ENCODE measurements around the gene CDH8.

CDH8 gene

DNA sequence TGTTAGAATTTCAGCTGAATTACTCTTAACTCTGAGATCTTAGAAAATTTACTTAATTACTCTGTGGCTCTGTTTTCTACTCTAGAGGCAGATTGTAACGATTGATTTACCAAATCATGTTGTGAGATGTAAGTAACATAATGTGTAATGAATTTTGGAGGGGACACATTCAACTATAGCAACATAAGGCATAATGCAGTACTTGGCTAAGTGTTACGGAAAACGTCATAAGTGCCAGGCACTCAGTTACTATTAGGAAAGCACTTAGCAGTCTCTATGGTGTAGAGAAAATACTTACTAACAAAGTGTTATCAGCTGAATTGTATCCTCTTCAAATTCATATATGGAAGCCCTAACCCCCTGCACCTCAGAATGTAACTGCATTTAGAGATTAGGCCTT lies 40.6 kb upstream of the CDH8 start:
- Histone ChIP-seq H3K27ac (ENCODE audit: low read length) (no peak overlapping the region), H3K36me3 (ENCODE audit: insufficient read depth, low read length) (no peaks in the 10 kb centered on the region), H3K9ac (ENCODE audit: low read depth, low read length) (no peak overlapping the region), H3K4me3 (ENCODE audit: low read depth in 1 of 2, low read length in 2 of 2) (no peak overlapping the region), H3K79me2 (ENCODE audit: insufficient read depth, low read length) (no peaks in the 10 kb centered on the region), H3K9me3 (ENCODE audit: insufficient read depth, low read length, severe bottlenecking) (no peaks in the 10 kb centered on the region), H3K4me1 (ENCODE audit: insufficient read depth, low read length) (no peaks in the 10 kb centered on the region), H4K20me1 (ENCODE audit: insufficient read depth, low read length) (no peaks in the 10 kb centered on the region), H3K27me3 (ENCODE audit: insufficient read depth, low read length, poor library complexity) (no peaks in the 10 kb centered on the region), H2AFZ (ENCODE audit: low read depth, low read length) (no peak overlapping the region), H3K4me2 (ENCODE audit: insufficient read depth, low read length) (no peak overlapping the region)
- TF ChIP-seq EZH2 (IDR thresholded peaks at IDR 0.05; ENCODE audit: borderline replicate concordance, low read depth, low read length, severe bottlenecking): no peak
- TF ChIP-seq, protein P1, sequence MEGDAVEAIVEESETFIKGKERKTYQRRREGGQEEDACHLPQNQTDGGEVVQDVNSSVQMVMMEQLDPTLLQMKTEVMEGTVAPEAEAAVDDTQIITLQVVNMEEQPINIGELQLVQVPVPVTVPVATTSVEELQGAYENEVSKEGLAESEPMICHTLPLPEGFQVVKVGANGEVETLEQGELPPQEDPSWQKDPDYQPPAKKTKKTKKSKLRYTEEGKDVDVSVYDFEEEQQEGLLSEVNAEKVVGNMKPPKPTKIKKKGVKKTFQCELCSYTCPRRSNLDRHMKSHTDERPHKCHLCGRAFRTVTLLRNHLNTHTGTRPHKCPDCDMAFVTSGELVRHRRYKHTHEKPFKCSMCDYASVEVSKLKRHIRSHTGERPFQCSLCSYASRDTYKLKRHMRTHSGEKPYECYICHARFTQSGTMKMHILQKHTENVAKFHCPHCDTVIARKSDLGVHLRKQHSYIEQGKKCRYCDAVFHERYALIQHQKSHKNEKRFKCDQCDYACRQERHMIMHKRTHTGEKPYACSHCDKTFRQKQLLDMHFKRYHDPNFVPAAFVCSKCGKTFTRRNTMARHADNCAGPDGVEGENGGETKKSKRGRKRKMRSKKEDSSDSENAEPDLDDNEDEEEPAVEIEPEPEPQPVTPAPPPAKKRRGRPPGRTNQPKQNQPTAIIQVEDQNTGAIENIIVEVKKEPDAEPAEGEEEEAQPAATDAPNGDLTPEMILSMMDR (IDR thresholded peaks at IDR 0.05; ENCODE audit: borderline replicate concordance, extremely low read depth, low read length, poor library complexity, severe bottlenecking): no peak
- DNase-seq: no peak
- ATAC-seq (ENCODE audit: insufficient read depth, low read depth): no peak

DNA sequence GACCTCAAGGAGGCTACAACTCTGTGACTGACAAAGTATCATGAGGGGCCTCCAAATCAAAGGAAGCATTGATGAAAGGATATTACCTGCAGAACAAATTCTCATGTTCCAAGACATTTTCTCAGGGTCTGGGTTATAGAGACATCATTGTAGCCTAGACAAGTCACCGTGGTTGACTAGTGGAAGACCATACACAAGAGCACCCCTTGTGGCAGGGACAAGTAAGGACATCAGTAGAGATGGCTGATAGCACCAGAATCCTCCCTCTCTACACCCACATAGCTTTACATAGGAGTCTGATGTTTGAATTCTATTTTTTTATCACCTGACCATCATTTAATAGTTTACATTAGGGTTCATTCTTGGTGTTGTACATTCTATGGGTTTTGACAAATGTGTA lies 32.5 kb upstream of the CDH8 start:
- Histone ChIP-seq H3K27ac (ENCODE audit: low read length) (no peak overlapping the region), H3K9ac (ENCODE audit: low read depth, low read length) (no peak overlapping the region), H3K9me3 (ENCODE audit: insufficient read depth, low read length, severe bottlenecking) (no peaks in the 10 kb centered on the region), H3K4me3 (ENCODE audit: low read depth in 1 of 2, low read length in 2 of 2) (no peak overlapping the region), H3K36me3 (ENCODE audit: insufficient read depth, low read length) (no peaks in the 10 kb centered on the region), H3K79me2 (ENCODE audit: insufficient read depth, low read length) (no peaks in the 10 kb centered on the region), H3K27me3 (ENCODE audit: insufficient read depth, low read length, poor library complexity) (no peaks in the 10 kb centered on the region), H3K4me1 (ENCODE audit: insufficient read depth, low read length) (no peaks in the 10 kb centered on the region), H4K20me1 (ENCODE audit: insufficient read depth, low read length) (no peaks in the 10 kb centered on the region), H2AFZ (ENCODE audit: low read depth, low read length) (no peak overlapping the region), H3K4me2 (ENCODE audit: insufficient read depth, low read length) (no peak overlapping the region)
- TF ChIP-seq, protein P1 (IDR thresholded peaks at IDR 0.05; ENCODE audit: borderline replicate concordance, extremely low read depth, low read length, poor library complexity, severe bottlenecking): peak; percentile 56
- TF ChIP-seq EZH2 (IDR thresholded peaks at IDR 0.05; ENCODE audit: borderline replicate concordance, low read depth, low read length, severe bottlenecking): no peak
- ATAC-seq (ENCODE audit: insufficient read depth, low read depth): 0 out of 3 replicates have a peak, but pooled peaks have one; percentile 44
- DNase-seq: no peak

- DNase-seq (no peak), ATAC-seq (ENCODE audit: insufficient read depth, low read depth) (no peak)
- H3K9me3 ChIP-seq (ENCODE audit: insufficient read depth, low read length, severe bottlenecking): no peaks in the 10 kb centered on the region
- H3K4me1 ChIP-seq (ENCODE audit: insufficient read depth, low read length): no peaks in the 10 kb centered on the region
- no peak overlapping the region for H3K9ac ChIP-seq (ENCODE audit: low read depth, low read length)
- no peaks in the 10 kb centered on the region for H3K27me3 ChIP-seq (ENCODE audit: insufficient read depth, low read length, poor library complexity)
- H4K20me1 ChIP-seq (ENCODE audit: insufficient read depth, low read length): no peaks in the 10 kb centered on the region
- no peak overlapping the region for H2AFZ ChIP-seq (ENCODE audit: low read depth, low read length)
- no peak overlapping the region for H3K4me2 ChIP-seq (ENCODE audit: insufficient read depth, low read length)
- no peaks in the 10 kb centered on the region for H3K79me2 ChIP-seq (ENCODE audit: insufficient read depth, low read length)
- H3K27ac ChIP-seq (ENCODE audit: low read length): no peak overlapping the region
- TF ChIP-seq EZH2 (IDR thresholded peaks at IDR 0.05; ENCODE audit: borderline replicate concordance, low read depth, low read length, severe bottlenecking): no peak
- TF ChIP-seq, protein P1 (IDR thresholded peaks at IDR 0.05; ENCODE audit: borderline replicate concordance, extremely low read depth, low read length, poor library complexity, severe bottlenecking): no peak
- H3K4me3 ChIP-seq (ENCODE audit: low read depth in 1 of 2, low read length in 2 of 2): no peak overlapping the region
- no peaks in the 10 kb centered on the region for H3K36me3 ChIP-seq (ENCODE audit: insufficient read depth, low read length)
Measured at GRCh38 chr16:62067981-62068380, 31.7 kb upstream of the CDH8 start.

GRCh38 chr16:62067182-62067581 lies 30.9 kb upstream of the CDH8 start:
- H3K27me3 ChIP-seq (ENCODE audit: insufficient read depth, low read length, poor library complexity): no peaks in the 10 kb centered on the region
- no peak overlapping the region for H3K9ac ChIP-seq (ENCODE audit: low read depth, low read length)
- H3K79me2 ChIP-seq (ENCODE audit: insufficient read depth, low read length): no peaks in the 10 kb centered on the region
- H4K20me1 ChIP-seq (ENCODE audit: insufficient read depth, low read length): no peaks in the 10 kb centered on the region
- H3K9me3 ChIP-seq (ENCODE audit: insufficient read depth, low read length, severe bottlenecking): no peaks in the 10 kb centered on the region
- H2AFZ ChIP-seq (ENCODE audit: low read depth, low read length): no peak overlapping the region
- H3K4me2 ChIP-seq (ENCODE audit: insufficient read depth, low read length): no peak overlapping the region
- DNase-seq (no peak), ATAC-seq (ENCODE audit: insufficient read depth, low read depth) (no peak)
- no peak for TF ChIP-seq EZH2 (IDR thresholded peaks at IDR 0.05; ENCODE audit: borderline replicate concordance, low read depth, low read length, severe bottlenecking)
- TF ChIP-seq, protein P1 (IDR thresholded peaks at IDR 0.05; ENCODE audit: borderline replicate concordance, extremely low read depth, low read length, poor library complexity, severe bottlenecking): no peak
- H3K4me1 ChIP-seq (ENCODE audit: insufficient read depth, low read length): no peaks in the 10 kb centered on the region
- no peak overlapping the region for H3K27ac ChIP-seq (ENCODE audit: low read length)
- H3K4me3 ChIP-seq (ENCODE audit: low read depth in 1 of 2, low read length in 2 of 2): no peak overlapping the region
- no peaks in the 10 kb centered on the region for H3K36me3 ChIP-seq (ENCODE audit: insufficient read depth, low read length)

All from DND-41 (cell line).